Fibroblast of lung (primary cell): Measurements from ENCODE around the gene HGS. TPM values are rescaled to one million over a fixed set of nuclear protein-coding genes. Genes with fewer than 3 reads are reported as not detected.
"Not testable (repeated sequence)": the region's sequence is repeated elsewhere in the genome, so short reads cannot be mapped to it uniquely, and the experiment has no call there.

Experiments used
- DNase-seq, 2 donors: peaks; one replicate each; pipeline versions ENCODE4 v3.0.0 to v3.0.0-alpha.2; 2010; ENCODE audit warnings: low read depth in 2 of 2
- H2AFZ ChIP-seq: 2 replicates; pipeline ENCODE4 v1.5.1; 2012; ENCODE audit warnings: low read length, control low read depth, inconsistent platforms
- H3K27ac ChIP-seq: 2 replicates; pipeline ENCODE4 v1.5.1; 2011; ENCODE audit warnings: low read length, control low read depth; ENCODE audit not compliant: insufficient read depth
- H3K27me3 ChIP-seq: 2 replicates; pipeline ENCODE4 v1.5.1; 2011; ENCODE audit warnings: mild to moderate bottlenecking, low read length; ENCODE audit not compliant: control insufficient read depth, insufficient read depth
- H3K36me3 ChIP-seq: 2 replicates; pipeline ENCODE4 v1.5.1; 2011; ENCODE audit warnings: low read length; ENCODE audit not compliant: control insufficient read depth, insufficient read depth
- H3K4me1 ChIP-seq: 2 replicates; pipeline ENCODE4 v1.5.1; 2011; ENCODE audit warnings: low read length; ENCODE audit not compliant: control insufficient read depth, insufficient read depth; ENCODE audit errors: extremely low read depth
- H3K4me2 ChIP-seq: 2 replicates; pipeline ENCODE4 v1.5.1; 2011; ENCODE audit warnings: low read length, control low read depth; ENCODE audit not compliant: insufficient read depth; ENCODE audit errors: extremely low read depth
- H3K4me3 ChIP-seq, 4 experiments: fragments of 200-600 bp in 1 of 4; sonication (generic) in 1 of 4; replicated peaks in 1 of 4; 2 replicates each; pipeline ENCODE4 v1.5.1; 2011 to 2016; ENCODE audit warnings: low read length in 4 of 4, low read depth in 3 of 4, mild to moderate bottlenecking in 3 of 4, control low read depth in 2 of 4, inconsistent platforms in 1 of 4, mixed read lengths in 1 of 4; ENCODE audit not compliant: insufficient read depth in 1 of 4; ENCODE audit errors: control extremely low read depth in 1 of 4
- H3K79me2 ChIP-seq: 2 replicates; pipeline ENCODE4 v1.5.1; 2012; ENCODE audit warnings: mild to moderate bottlenecking, low read length, inconsistent platforms; ENCODE audit not compliant: control insufficient read depth, insufficient read depth
- H3K9ac ChIP-seq: 2 replicates; pipeline ENCODE4 v1.5.1; 2011; ENCODE audit warnings: mild to moderate bottlenecking, low read length, control low read depth; ENCODE audit not compliant: insufficient read depth
- H3K9me3 ChIP-seq: 2 replicates; pipeline ENCODE4 v1.5.1; 2012; ENCODE audit warnings: low read depth, low read length; ENCODE audit not compliant: control insufficient read depth, insufficient read depth
- H4K20me1 ChIP-seq: 2 replicates; pipeline ENCODE4 v1.5.1; 2011; ENCODE audit warnings: low read length; ENCODE audit not compliant: control insufficient read depth, insufficient read depth; ENCODE audit errors: extremely low read depth
- EZH2 ChIP-seq: IDR thresholded peaks from 2 replicates; pipeline ENCODE4 v1.5.1; 2012; ENCODE audit warnings: low read length, control low read depth, mild to moderate bottlenecking; ENCODE audit errors: missing control alignments
- polyA plus RNA-seq, 2 donors: library from polyadenylated mRNA; depleted of rRNA in 1 of 2; stranded (reverse) in 1 of 2; unstranded in 1 of 2; fragments of >200 nt; gene quantifications; 2 replicates each; pipeline ENCODE4 v1.2.1, GENCODE V29; 2011 to 2012; ENCODE audit warnings: missing spikeins in 1 of 2
- total RNA-seq: library from RNA; depleted of rRNA; stranded (reverse); fragments of >200 nt; gene quantifications from 2 replicates; pipeline ENCODE4 v1.2.1, GENCODE V29; 2014
- TF ChIP-seq, protein P1 (sequence below), 2 donors: IDR thresholded peaks in 1 of 2; conservative IDR thresholded peaks in 1 of 2; 1 replicate in 1 of 2; 2 replicates in 1 of 2; pipeline ENCODE4 v1.5.1; 2011 to 2012; ENCODE audit warnings: low read length in 2 of 2, control low read depth in 1 of 2, inconsistent platforms in 1 of 2, low read depth in 1 of 2, mild to moderate bottlenecking in 1 of 2

The HGS gene
- total and polyA plus RNA-seq, 2 donors (not counting 1 experiment from before 2014, with no cell fraction given) = 43.1 to 65.7 TPM

GRCh38 chr17:81737947-81738800 lies 54.4 kb downstream of the HGS start:
- no peaks in the 10 kb centered on the region for H3K9me3 ChIP-seq
- H3K27me3 ChIP-seq = no peaks in the 10 kb centered on the region
- no peaks in the 10 kb centered on the region for H3K79me2 ChIP-seq
- no peak overlapping the region for H3K4me3 ChIP-seq
- no peak overlapping the region for H3K9ac ChIP-seq
- no peak overlapping the region for H3K27ac ChIP-seq
- DNase-seq = no peak
- no peak overlapping the region for H2AFZ ChIP-seq
- H3K36me3 ChIP-seq = no peaks in the 10 kb centered on the region
- H4K20me1 ChIP-seq = no peaks in the 10 kb centered on the region
- TF ChIP-seq, protein P1, sequence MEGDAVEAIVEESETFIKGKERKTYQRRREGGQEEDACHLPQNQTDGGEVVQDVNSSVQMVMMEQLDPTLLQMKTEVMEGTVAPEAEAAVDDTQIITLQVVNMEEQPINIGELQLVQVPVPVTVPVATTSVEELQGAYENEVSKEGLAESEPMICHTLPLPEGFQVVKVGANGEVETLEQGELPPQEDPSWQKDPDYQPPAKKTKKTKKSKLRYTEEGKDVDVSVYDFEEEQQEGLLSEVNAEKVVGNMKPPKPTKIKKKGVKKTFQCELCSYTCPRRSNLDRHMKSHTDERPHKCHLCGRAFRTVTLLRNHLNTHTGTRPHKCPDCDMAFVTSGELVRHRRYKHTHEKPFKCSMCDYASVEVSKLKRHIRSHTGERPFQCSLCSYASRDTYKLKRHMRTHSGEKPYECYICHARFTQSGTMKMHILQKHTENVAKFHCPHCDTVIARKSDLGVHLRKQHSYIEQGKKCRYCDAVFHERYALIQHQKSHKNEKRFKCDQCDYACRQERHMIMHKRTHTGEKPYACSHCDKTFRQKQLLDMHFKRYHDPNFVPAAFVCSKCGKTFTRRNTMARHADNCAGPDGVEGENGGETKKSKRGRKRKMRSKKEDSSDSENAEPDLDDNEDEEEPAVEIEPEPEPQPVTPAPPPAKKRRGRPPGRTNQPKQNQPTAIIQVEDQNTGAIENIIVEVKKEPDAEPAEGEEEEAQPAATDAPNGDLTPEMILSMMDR (conservative IDR thresholded peaks at IDR 0.05 in 1 of 2, IDR thresholded peaks at IDR 0.05 in 1 of 2; ENCODE audit: low read depth in 1 of 2, low read length in 2 of 2) = no peak
- no peak for TF ChIP-seq EZH2
- peaks cover 5% of the 10 kb centered on the region for H3K4me1 ChIP-seq
- no peak overlapping the region for H3K4me2 ChIP-seq

DNA sequence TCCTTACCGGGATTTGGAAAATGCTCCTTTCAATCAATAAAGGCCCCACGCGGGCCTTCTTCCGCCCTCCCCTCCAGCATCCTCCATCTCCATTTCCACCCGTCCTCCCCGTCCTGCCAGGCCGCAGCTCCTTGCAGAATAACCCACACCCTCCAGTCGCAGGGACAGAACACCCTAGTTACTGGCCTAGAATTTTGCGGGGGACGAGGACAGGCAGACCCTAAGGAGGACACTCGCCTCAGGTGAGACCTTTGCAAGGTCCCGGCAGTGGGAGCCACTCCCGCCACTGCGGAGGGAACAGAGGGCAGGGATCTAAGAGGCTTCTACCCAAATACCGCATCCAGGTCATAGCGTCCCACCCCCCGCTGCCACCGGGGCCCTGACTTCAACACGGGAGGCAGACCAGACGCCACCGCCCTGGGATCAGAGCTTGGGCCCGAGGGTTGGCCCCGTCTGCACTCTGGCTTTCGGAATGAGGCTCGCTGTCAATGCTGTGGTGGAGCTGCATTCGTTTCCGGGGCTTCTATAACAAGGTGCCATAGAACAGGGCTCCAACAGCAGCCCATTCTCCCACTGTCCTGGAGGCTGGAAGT lies 55.1 kb downstream of the HGS start:
- H3K36me3 ChIP-seq = no peaks in the 10 kb centered on the region
- no peak for DNase-seq

GRCh38 chr17:81739593-81739992 lies 55.8 kb downstream of the HGS start:
- H4K20me1 ChIP-seq, H3K79me2 ChIP-seq: not testable (repeated sequence)

More for the DNA sequence above, 55.1 kb downstream of the HGS start:
- H2AFZ ChIP-seq = no peak overlapping the region
- H3K9me3 ChIP-seq = no peaks in the 10 kb centered on the region
- H3K79me2 ChIP-seq = no peaks in the 10 kb centered on the region
- no peak for TF ChIP-seq EZH2
- TF ChIP-seq, protein P1 (conservative IDR thresholded peaks at IDR 0.05 in 1 of 2, IDR thresholded peaks at IDR 0.05 in 1 of 2; ENCODE audit: low read depth in 1 of 2, low read length in 2 of 2) = no peak
- H3K4me3 ChIP-seq = no peak overlapping the region
- peaks cover 5% of the 10 kb centered on the region for H3K4me1 ChIP-seq
- no peak overlapping the region for H3K9ac ChIP-seq
- no peak overlapping the region for H3K4me2 ChIP-seq
- no peaks in the 10 kb centered on the region for H4K20me1 ChIP-seq
- no peaks in the 10 kb centered on the region for H3K27me3 ChIP-seq
- H3K27ac ChIP-seq = no peak overlapping the region

More at GRCh38 chr17:81739593-81739992, 55.8 kb downstream of the HGS start:
- not testable (repeated sequence) for H3K4me3 ChIP-seq, H3K27me3 ChIP-seq, H3K36me3 ChIP-seq, H3K9ac ChIP-seq, DNase-seq, H2AFZ ChIP-seq, H3K4me2 ChIP-seq, H3K9me3 ChIP-seq, H3K27ac ChIP-seq, H3K4me1 ChIP-seq
